Sigmoid colon (tissue), 7 donors: ENCODE results near the gene DNAJC9. TPM values are rescaled to one million over a fixed set of nuclear protein-coding genes. Genes with fewer than 3 reads are reported as not detected.

Experiments
- DNase-seq: peaks from one replicate; pipeline ENCODE4 v3.0.0-alpha.2; 2019
- H3K27ac ChIP-seq, 4 donors: fragments of 200-600 bp; sonication (generic); one replicate each; pipeline ENCODE4 v1.5.1; 2016 to 2019; ENCODE audit warnings: mild to moderate bottlenecking in 1 of 4
- H3K27me3 ChIP-seq, 3 donors: fragments of 200-600 bp; sonication (generic); one replicate each; pipeline ENCODE4 v1.5.1; 2019; ENCODE audit warnings: mild to moderate bottlenecking in 1 of 3
- H3K36me3 ChIP-seq, 4 donors: fragments of 200-600 bp; sonication (generic); one replicate each; pipeline ENCODE4 v1.5.1; 2016 to 2019
- H3K4me1 ChIP-seq, 4 donors: fragments of 200-600 bp; sonication (generic); one replicate each; pipeline ENCODE4 v1.5.1; 2017 to 2019
- H3K4me3 ChIP-seq, 4 donors: fragments of 200-600 bp; sonication (generic); one replicate each; pipeline ENCODE4 v1.5.1; 2017 to 2019; ENCODE audit warnings: mild to moderate bottlenecking in 2 of 4, moderate library complexity in 1 of 4
- H3K9me3 ChIP-seq, 4 donors: fragments of 200-600 bp in 3 of 4; sonication (generic) in 3 of 4; one replicate each; pipeline versions ENCODE4 v1.5.1 to v1.6.1; 2013 to 2019
- CTCF ChIP-seq, 4 experiments: fragments of 450-650 bp in 3 of 4; fragments of 200-600 bp in 1 of 4; IDR thresholded peaks; one replicate each; pipeline ENCODE4 v1.5.1; 2016 to 2019; ENCODE audit warnings: antibody characterized with exemption in 4 of 4, mild to moderate bottlenecking in 3 of 4, moderate library complexity in 2 of 4
- EP300 ChIP-seq, 4 donors: sonication (generic); formaldehyde crosslinking; IDR thresholded peaks; one replicate each; pipeline ENCODE4 v1.6.1; 2017; ENCODE audit warnings: antibody characterized with exemption in 4 of 4
- POLR2A ChIP-seq, 2 donors: fragments of 450-650 bp; IDR thresholded peaks; one replicate each; pipeline ENCODE4 v1.6.1; 2016; ENCODE audit warnings: antibody characterized with exemption in 2 of 2, mild to moderate bottlenecking in 2 of 2, moderate library complexity in 2 of 2
- POLR2AphosphoS5 ChIP-seq, 4 donors: sonication (generic); formaldehyde crosslinking; IDR thresholded peaks; one replicate each; pipeline ENCODE4 v1.6.1; 2017; ENCODE audit warnings: antibody characterized with exemption in 4 of 4
- WGBS, 2 donors: extraction: QIAGEN DNeasy Blood & Tissue Kit; methylation state at CpG; one replicate each; pipeline ENCODE4 v1.1.7; 2013; 5-methylcytosine and 5-hydroxymethylcytosine counted together
- intact Hi-C: fragments of 100-400 bp; cut with DNase I; formaldehyde crosslinking; loops from one replicate; pipeline ENCODE4 v1.15.1; 2023
- polyA plus RNA-seq, 3 donors: library from polyadenylated mRNA; stranded (reverse); fragments of 200-250 nt; gene quantifications; one replicate each; pipeline ENCODE4 v1.2.3, GENCODE V29; 2013
- total RNA-seq, 4 donors: library from RNA; depleted of rRNA; stranded (reverse); fragments of >200 nt; gene quantifications; one replicate each; pipeline ENCODE4 v1.1.0, GENCODE V29; 2016
- donor health status: healthy with polysubstance abuse.
- donor health status: Bipolar disorder and iron deficiency.
- donor health status: healthy.

Gene DNAJC9
- total and polyA plus RNA-seq, 7 donors = 7.8 to 22.1 (median 13.5) TPM

GRCh38 chr10:73281097-73281496 lies 34.0 kb upstream of the DNAJC9 start:
- Histone ChIP-seq H3K4me1 (no peaks in the 10 kb centered on the region), H3K9me3 (no peaks in the 10 kb centered on the region), H3K27me3 (no peaks in the 10 kb centered on the region), H3K36me3 (no peaks in the 10 kb centered on the region), H3K27ac (no peak overlapping the region), H3K4me3 (no peak overlapping the region)
- DNase-seq = no peak
- TF ChIP-seq POLR2AphosphoS5 (IDR thresholded peaks at IDR 0.05) (no peak), CTCF (IDR thresholded peaks at IDR 0.05) (no peak), EP300 (IDR thresholded peaks at IDR 0.05) (no peak), POLR2A (IDR thresholded peaks at IDR 0.05) (no peak)
- intact Hi-C loops = no loop called here
- 89 to 90% methylated on average over 3 of the region's 3 CpGs for WGBS, 2 donors

DNA sequence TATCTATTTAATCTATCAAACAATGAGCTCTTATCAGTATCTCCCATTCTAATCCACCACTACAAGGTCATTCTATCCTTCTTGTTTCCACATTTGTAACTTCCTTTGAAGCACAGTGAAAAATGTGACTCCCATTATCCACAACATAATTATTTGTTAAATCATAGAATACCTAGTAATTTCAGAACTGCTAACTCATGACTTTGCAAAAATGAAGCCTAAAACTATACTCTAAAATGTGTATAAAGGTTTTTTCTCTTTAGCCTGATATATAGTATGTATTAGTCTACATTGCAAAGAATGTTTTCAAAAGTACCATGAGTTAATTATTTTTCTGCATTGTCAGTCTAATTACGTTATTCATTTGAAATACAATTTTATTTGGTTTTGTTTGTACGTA lies 17.4 kb upstream of the DNAJC9 start:
- Histone ChIP-seq H3K27ac (no peak overlapping the region), H3K36me3 (no peaks in the 10 kb centered on the region), H3K27me3 (no peaks in the 10 kb centered on the region), H3K9me3 (no peaks in the 10 kb centered on the region), H3K4me3 (no peak overlapping the region), H3K4me1 (no peaks in the 10 kb centered on the region)
- TF ChIP-seq POLR2A (IDR thresholded peaks at IDR 0.05) (no peak), POLR2AphosphoS5 (IDR thresholded peaks at IDR 0.05) (no peak), EP300 (IDR thresholded peaks at IDR 0.05) (no peak), CTCF (IDR thresholded peaks at IDR 0.05) (no peak)
- 91 to 96% methylated on average over 2 of the region's 2 CpGs for WGBS, 2 donors
- no peak for DNase-seq
- intact Hi-C loops = no loop called here

DNA sequence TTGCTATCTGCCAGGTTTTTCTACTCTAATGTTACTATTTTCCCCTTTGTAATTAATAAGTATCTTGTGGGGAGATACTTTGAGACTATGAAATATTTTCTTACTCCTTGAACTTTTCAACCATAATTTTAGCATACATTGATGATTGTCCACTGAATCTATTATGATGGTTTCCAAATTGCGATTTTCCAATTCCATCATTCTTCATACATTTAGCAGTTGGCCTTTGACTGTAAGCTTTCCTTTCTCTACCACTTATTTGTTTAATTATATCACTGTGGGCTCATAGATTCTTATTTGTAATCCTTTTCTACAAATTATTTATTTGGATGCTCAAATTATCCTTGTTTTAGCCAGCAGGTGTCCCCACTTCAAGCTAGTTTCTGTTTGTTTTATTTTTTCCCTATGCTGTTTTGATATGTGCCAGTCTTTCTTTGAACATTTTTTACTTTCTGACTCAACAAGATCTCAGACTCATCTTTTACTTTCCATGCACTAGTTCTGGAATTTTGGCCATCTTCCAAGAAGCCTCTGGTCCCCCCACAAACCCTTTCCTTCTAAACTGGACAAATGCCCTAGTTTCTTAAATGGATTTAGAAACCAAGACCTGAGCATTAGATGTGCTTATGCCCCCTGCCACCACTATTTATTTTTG lies 16.8 kb upstream of the DNAJC9 start:
- DNase-seq = no peak
- Histone ChIP-seq H3K4me3 (no peak overlapping the region), H3K4me1 (no peaks in the 10 kb centered on the region), H3K9me3 (no peaks in the 10 kb centered on the region), H3K27me3 (no peaks in the 10 kb centered on the region), H3K27ac (no peak overlapping the region), H3K36me3 (no peaks in the 10 kb centered on the region)
- WGBS, 2 donors = 56 to 65% methylated on average over 1 of the region's 1 CpG
- intact Hi-C loops = no loop called here
- no peak for TF ChIP-seq POLR2AphosphoS5 (IDR thresholded peaks at IDR 0.05)
- no peak for TF ChIP-seq CTCF (IDR thresholded peaks at IDR 0.05)

- Histone ChIP-seq H3K27me3 (no peaks in the 10 kb centered on the region), H3K4me3 (no peak overlapping the region), H3K9me3 (no peaks in the 10 kb centered on the region), H3K27ac (no peak overlapping the region), H3K36me3 (no peaks in the 10 kb centered on the region), H3K4me1 (no peaks in the 10 kb centered on the region)
- no peak for DNase-seq
- WGBS, 2 donors = 64 to 80% methylated on average over 5 of the region's 5 CpGs
- intact Hi-C loops = no loop called here
- TF ChIP-seq EP300 (IDR thresholded peaks at IDR 0.05) (no peak), POLR2AphosphoS5 (IDR thresholded peaks at IDR 0.05) (no peak), POLR2A (IDR thresholded peaks at IDR 0.05) (no peak), CTCF (IDR thresholded peaks at IDR 0.05) (no peak)
Observed at GRCh38 chr10:73262880-73263555, 16.0 kb upstream of the DNAJC9 start.
